C4-2B (cell line): ENCODE measurements around the gene SLC25A11.
A peak's percentile ranks its signal among the peaks of the same experiment; 100 is the strongest.

ENCODE experiments used
- ZFX ChIP-seq: fragments of 450-650 bp; IDR thresholded peaks from 2 replicates; pipeline ENCODE4 v1.6.1; 2017
- TF ChIP-seq, protein P1 (sequence below): fragments of 450-650 bp; conservative IDR thresholded peaks from 2 replicates; pipeline ENCODE4 v1.5.1; 2017; ENCODE audit warnings: mild to moderate bottlenecking

- TF ChIP-seq, protein P1, sequence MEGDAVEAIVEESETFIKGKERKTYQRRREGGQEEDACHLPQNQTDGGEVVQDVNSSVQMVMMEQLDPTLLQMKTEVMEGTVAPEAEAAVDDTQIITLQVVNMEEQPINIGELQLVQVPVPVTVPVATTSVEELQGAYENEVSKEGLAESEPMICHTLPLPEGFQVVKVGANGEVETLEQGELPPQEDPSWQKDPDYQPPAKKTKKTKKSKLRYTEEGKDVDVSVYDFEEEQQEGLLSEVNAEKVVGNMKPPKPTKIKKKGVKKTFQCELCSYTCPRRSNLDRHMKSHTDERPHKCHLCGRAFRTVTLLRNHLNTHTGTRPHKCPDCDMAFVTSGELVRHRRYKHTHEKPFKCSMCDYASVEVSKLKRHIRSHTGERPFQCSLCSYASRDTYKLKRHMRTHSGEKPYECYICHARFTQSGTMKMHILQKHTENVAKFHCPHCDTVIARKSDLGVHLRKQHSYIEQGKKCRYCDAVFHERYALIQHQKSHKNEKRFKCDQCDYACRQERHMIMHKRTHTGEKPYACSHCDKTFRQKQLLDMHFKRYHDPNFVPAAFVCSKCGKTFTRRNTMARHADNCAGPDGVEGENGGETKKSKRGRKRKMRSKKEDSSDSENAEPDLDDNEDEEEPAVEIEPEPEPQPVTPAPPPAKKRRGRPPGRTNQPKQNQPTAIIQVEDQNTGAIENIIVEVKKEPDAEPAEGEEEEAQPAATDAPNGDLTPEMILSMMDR, result peak; percentile 84
- TF ChIP-seq ZFX, result no peak
Measured at GRCh38 chr17:4908711-4909496, 30.9 kb downstream of the SLC25A11 start.
